ENCODE results near the gene KLHDC10. TPM values are rescaled to one million over a fixed set of nuclear protein-coding genes. Genes with fewer than 3 reads are reported as not detected.

The KLHDC10 gene
- total RNA-seq, 2 donors from 2014 or later = 18.7 to 34.7 TPM

- H3K9me3 ChIP-seq = no peaks in the 10 kb centered on the region
- no peak for DNase-seq (ENCODE audit: low spot score)
- no peaks in the 10 kb centered on the region for H3K4me1 ChIP-seq (replicated peaks)
- H3K27me3 ChIP-seq (replicated peaks; ENCODE audit: insufficient read depth) = no peaks in the 10 kb centered on the region
- no peak overlapping the region for H3K4me3 ChIP-seq
- H3K27ac ChIP-seq = no peak overlapping the region
- TF ChIP-seq POLR2AphosphoS5 (IDR thresholded peaks at IDR 0.05) (no peak), POLR2A (IDR thresholded peaks at IDR 0.05) (no peak), CTCF (IDR thresholded peaks at IDR 0.05) (no peak)
- intact Hi-C loops (cut with DNase I) = no loop called here
- no peaks in the 10 kb centered on the region for H3K36me3 ChIP-seq
- 71% methylated on average over 6 of the region's 6 CpGs for WGBS
These were observed 4.7 kb upstream of the KLHDC10 start for GRCh38 chr7:130065500-130066152.

GRCh38 chr7:130069179-130069977, 956 bp upstream of the KLHDC10 start:
- Histone ChIP-seq H3K4me1 (replicated peaks) (peaks cover 2% of the 10 kb centered on the region), H3K27me3 (replicated peaks; ENCODE audit: insufficient read depth) (no peaks in the 10 kb centered on the region), H3K27ac (peak overlapping the region; percentile 88 to 89), H3K9me3 (no peaks in the 10 kb centered on the region), H3K36me3 (no peaks in the 10 kb centered on the region), H3K4me3 (peak overlapping the region; percentile 61 to 97)
- DNase-seq (ENCODE audit: low spot score) = no peak
- intact Hi-C loops (cut with DNase I) = no loop called here
- TF ChIP-seq POLR2AphosphoS5 (IDR thresholded peaks at IDR 0.05) (no peak), POLR2A (IDR thresholded peaks at IDR 0.05) (no peak)
- WGBS = 22% methylated on average over 7 of the region's 7 CpGs

GRCh38 chr7:130070861-130071622, 708 bp downstream of the KLHDC10 start:
- H3K36me3 ChIP-seq = no peaks in the 10 kb centered on the region
- no peaks in the 10 kb centered on the region for H3K27me3 ChIP-seq (replicated peaks; ENCODE audit: insufficient read depth)
- peak overlapping the region; percentile 61 to 97 for H3K4me3 ChIP-seq
- H3K4me1 ChIP-seq (replicated peaks) = peaks cover 2% of the 10 kb centered on the region
- no peak for DNase-seq (ENCODE audit: low spot score)
- under 1% methylated on average over 10 of the region's 10 CpGs for WGBS
- no peak for TF ChIP-seq CTCF (IDR thresholded peaks at IDR 0.05)
- no peak for TF ChIP-seq POLR2AphosphoS5 (IDR thresholded peaks at IDR 0.05)
- TF ChIP-seq POLR2A (IDR thresholded peaks at IDR 0.05) = no peak
- no peaks in the 10 kb centered on the region for H3K9me3 ChIP-seq
- H3K27ac ChIP-seq = peak overlapping the region; percentile 88 to 89
- intact Hi-C loops (cut with DNase I) = loop anchor here (2.0 to 10.0 kb wide), 2 partner anchors 598 to 684 kb away; partner anchors contain the start of gene COPG2

GRCh38 chr7:130071701-130072622, 1.6 kb downstream of the KLHDC10 start:
- Histone ChIP-seq H3K27me3 (replicated peaks; ENCODE audit: insufficient read depth) (no peaks in the 10 kb centered on the region), H3K4me1 (replicated peaks) (peaks cover 2% of the 10 kb centered on the region), H3K4me3 (peak overlapping the region in 1 of 2 donors; percentile 61), H3K36me3 (no peaks in the 10 kb centered on the region), H3K9me3 (no peaks in the 10 kb centered on the region), H3K27ac (no peak overlapping the region)
- intact Hi-C loops (cut with DNase I) = loop anchor here (2.0 to 10.0 kb wide), 2 partner anchors 597 to 683 kb away; partner anchors contain the start of gene COPG2
- no peak for TF ChIP-seq POLR2A (IDR thresholded peaks at IDR 0.05)
- TF ChIP-seq POLR2AphosphoS5 (IDR thresholded peaks at IDR 0.05) = peak; percentile 66
- peak; percentile 67 to 92 (median 84) for TF ChIP-seq CTCF (IDR thresholded peaks at IDR 0.05)
- peak; percentile 50 for DNase-seq (ENCODE audit: low spot score)
- 7% methylated on average over 11 of the region's 11 CpGs for WGBS

Measured in prostate gland (tissue), 2 donors.